Muscle of back (tissue), 11 donors: ENCODE measurements around the gene UTS2B. TPM values are rescaled to one million over a fixed set of nuclear protein-coding genes. Genes with fewer than 3 reads are reported as not detected.

Experiments used
- DNase-seq, 3 donors: peaks; one replicate each; pipeline versions ENCODE4 v3.0.0 to v3.0.0-alpha.2; 2013
- polyA plus RNA-seq, 10 donors: library from polyadenylated mRNA; unstranded; fragments of 120-200 nt; gene quantifications; one replicate each; pipeline ENCODE4 v1.2.1, GENCODE V29; 2013; ENCODE audit not compliant: insufficient read length in 10 of 10

UTS2B gene
- polyA plus RNA-seq, 10 donors: 0.12 to 0.22 (median 0.16) TPM; not detected in 7

GRCh38 chr3:191327526-191327925 is 2.8 kb downstream of the UTS2B start:
- DNase-seq: no peak

- no peak for DNase-seq
Observed at GRCh38 chr3:191324936-191325335, 5.4 kb downstream of the UTS2B start.

GRCh38 chr3:191321019-191321767 is 9.1 kb downstream of the UTS2B start:
- no peak for DNase-seq

- no peak for DNase-seq
Observed at GRCh38 chr3:191320316-191320715, 10.0 kb downstream of the UTS2B start.

GRCh38 chr3:191316876-191317603 is 13.3 kb downstream of the UTS2B start:
- no peak for DNase-seq

GRCh38 chr3:191314109-191314728 is 16.1 kb downstream of the UTS2B start:
- DNase-seq: no peak

- DNase-seq: no peak
Observed at GRCh38 chr3:191313296-191313695, 17.0 kb downstream of the UTS2B start.

- DNase-seq: no peak
Observed at GRCh38 chr3:191307341-191307740, 23.0 kb downstream of the UTS2B start.

GRCh38 chr3:191306428-191306827 is 23.9 kb downstream of the UTS2B start:
- DNase-seq: no peak

GRCh38 chr3:191303596-191303995 is 26.7 kb downstream of the UTS2B start:
- DNase-seq: no peak

- no peak for DNase-seq
Observed at GRCh38 chr3:191302451-191302850, 27.9 kb downstream of the UTS2B start.

- DNase-seq: no peak
Observed at GRCh38 chr3:191301782-191302411, 28.4 kb downstream of the UTS2B start.

- no peak for DNase-seq
Observed at GRCh38 chr3:191301017-191301416, 29.3 kb downstream of the UTS2B start.

GRCh38 chr3:191300422-191300821 is 29.9 kb downstream of the UTS2B start:
- DNase-seq: no peak

- no peak for DNase-seq
Observed at GRCh38 chr3:191298846-191299245, 31.5 kb downstream of the UTS2B start.

- no peak for DNase-seq
Observed at GRCh38 chr3:191296041-191296541, 34.2 kb downstream of the UTS2B start.

- no peak for DNase-seq
Observed at GRCh38 chr3:191294291-191294690, 36.0 kb downstream of the UTS2B start.

- DNase-seq: no peak
Observed at GRCh38 chr3:191292243-191293015, 37.9 kb downstream of the UTS2B start.

GRCh38 chr3:191290311-191291025 is 39.9 kb downstream of the UTS2B start:
- peak in 1 of 3 donors; percentile 2 for DNase-seq

- no peak for DNase-seq
Observed at GRCh38 chr3:191283400-191283799, 46.9 kb downstream of the UTS2B start.
